VCaP (cell line): ENCODE results near the gene CAMK1G.

Experiments
- H3K27ac ChIP-seq: fragments of 450-650 bp; 2 replicates; pipeline ENCODE4 v1.5.1; 2017
- TF ChIP-seq, protein P1 (sequence below): fragments of 450-650 bp; conservative IDR thresholded peaks from 2 replicates; pipeline ENCODE4 v1.5.1; 2017; ENCODE audit warnings: mild to moderate bottlenecking, moderate library complexity

CAMK1G gene

GRCh38 chr1:209609791-209610630 is 26.5 kb downstream of the CAMK1G start:
- H3K27ac ChIP-seq: no peak overlapping the region
- TF ChIP-seq, protein P1, sequence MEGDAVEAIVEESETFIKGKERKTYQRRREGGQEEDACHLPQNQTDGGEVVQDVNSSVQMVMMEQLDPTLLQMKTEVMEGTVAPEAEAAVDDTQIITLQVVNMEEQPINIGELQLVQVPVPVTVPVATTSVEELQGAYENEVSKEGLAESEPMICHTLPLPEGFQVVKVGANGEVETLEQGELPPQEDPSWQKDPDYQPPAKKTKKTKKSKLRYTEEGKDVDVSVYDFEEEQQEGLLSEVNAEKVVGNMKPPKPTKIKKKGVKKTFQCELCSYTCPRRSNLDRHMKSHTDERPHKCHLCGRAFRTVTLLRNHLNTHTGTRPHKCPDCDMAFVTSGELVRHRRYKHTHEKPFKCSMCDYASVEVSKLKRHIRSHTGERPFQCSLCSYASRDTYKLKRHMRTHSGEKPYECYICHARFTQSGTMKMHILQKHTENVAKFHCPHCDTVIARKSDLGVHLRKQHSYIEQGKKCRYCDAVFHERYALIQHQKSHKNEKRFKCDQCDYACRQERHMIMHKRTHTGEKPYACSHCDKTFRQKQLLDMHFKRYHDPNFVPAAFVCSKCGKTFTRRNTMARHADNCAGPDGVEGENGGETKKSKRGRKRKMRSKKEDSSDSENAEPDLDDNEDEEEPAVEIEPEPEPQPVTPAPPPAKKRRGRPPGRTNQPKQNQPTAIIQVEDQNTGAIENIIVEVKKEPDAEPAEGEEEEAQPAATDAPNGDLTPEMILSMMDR: no peak

GRCh38 chr1:209610631-209610905 is 27.1 kb downstream of the CAMK1G start:
- TF ChIP-seq, protein P1: no peak
- H3K27ac ChIP-seq: no peak overlapping the region

GRCh38 chr1:209611771-209612570 is 28.5 kb downstream of the CAMK1G start:
- no peak overlapping the region for H3K27ac ChIP-seq
- TF ChIP-seq, protein P1: no peak

DNA sequence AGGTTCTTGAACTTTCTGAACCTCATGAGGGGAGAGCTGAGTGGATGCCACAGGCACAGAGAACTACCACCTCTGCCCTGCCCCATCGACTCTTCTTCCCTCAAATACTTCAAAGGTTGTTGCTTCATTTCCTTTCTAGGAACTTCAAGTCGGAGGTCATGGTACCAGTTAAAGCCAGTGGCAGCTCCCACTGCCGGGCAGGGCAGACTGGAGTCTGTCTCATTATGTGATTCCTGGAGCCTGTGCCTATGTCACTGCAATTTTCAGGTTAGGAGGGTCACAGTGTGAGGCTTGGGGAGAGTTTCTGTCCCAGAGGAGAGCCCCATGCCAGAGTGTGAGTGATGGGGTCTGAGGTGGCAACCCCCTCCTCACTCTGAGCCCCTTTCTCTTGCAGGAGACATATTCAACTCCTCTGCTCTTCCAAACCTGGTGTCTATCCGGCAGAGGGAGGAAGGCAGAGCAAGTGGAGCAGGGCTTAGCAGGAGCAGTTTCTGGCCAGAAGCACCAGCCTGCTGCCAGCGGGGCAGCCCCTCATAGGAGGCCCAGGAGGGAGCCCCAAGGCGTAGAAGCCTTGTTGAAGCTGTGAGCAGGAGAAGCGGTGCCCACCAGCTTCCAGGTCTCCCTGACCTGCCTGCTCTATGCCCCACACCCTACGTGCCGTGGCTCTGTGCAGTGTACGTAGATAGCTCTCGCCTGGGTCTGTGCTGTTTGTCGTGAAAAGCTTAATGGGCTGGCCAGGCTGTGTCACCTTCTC is 29.3 kb downstream of the CAMK1G start:
- H3K27ac ChIP-seq: no peak overlapping the region
- TF ChIP-seq, protein P1: no peak

- H3K27ac ChIP-seq: no peak overlapping the region
- TF ChIP-seq, protein P1: no peak
Measured at GRCh38 chr1:209613400-209614150, 30.1 kb downstream of the CAMK1G start.

DNA sequence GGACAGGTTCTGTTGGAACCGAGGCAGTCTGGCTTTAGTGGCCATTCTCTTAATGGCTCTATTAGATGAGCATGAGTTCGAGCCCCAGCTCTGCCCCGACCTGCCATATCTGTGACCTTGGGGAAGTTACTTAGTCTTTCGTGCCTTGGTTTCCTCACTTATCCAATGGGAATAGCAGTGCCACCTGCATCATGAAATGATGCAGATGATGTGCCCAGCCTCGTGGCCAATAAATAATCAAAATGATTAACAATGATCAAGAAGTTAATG is 30.6 kb downstream of the CAMK1G start:
- TF ChIP-seq, protein P1: no peak
- no peak overlapping the region for H3K27ac ChIP-seq
